Cerebellar nuclear complex (tissue), 1 donor: Measurements from ENCODE around the gene RAI1.

Experiments used
- DNase-seq, 2 experiments: peaks; one replicate each; lab custom pipeline; 2025; lab: John Stamatoyannopoulos, UW

Gene RAI1

GRCh38 chr17:17784657-17785267 lies 103.5 kb downstream of the RAI1 start:
- DNase-seq: no peak

GRCh38 chr17:17785407-17785806 lies 104.1 kb downstream of the RAI1 start:
- DNase-seq: no peak

DNA sequence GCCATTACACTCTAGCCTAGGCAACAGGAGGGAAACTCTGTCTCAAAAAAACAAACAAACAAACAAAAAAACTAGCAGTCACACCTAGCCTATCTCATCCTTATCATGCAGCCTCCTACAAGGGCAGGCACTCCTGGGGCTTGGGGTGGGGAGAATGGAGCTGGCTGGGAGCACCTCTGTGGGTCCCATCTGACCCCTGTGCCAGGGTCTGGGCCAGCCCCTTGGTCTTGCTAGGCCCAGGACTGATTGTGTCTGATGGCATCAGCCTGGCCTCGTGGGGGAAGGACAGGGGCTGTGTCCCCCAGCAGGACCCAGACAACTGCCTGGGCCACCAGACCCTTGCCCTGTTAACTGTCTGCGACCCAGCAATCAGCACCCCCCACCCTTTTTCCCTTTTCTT lies 105.7 kb downstream of the RAI1 start:
- no peak for DNase-seq

DNA sequence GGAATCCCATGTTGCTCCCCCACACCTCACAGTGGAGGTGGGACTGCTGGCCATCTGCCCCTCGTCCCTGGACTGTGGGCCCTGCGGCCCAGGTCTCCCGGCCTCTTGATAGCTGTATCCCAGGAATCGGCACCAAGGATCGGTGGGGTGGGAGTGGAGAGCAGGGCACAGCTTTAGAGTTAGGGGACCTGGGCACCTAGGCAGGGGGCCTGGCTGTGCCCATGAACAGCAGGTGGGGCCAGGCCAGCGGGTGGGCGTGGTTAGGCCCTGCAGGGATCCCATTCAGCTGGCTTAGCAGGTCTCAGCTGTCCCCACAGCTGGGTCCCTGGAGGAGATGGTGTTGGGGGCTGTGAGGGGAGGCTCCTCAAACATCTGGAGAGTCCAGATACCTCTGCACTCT lies 106.3 kb downstream of the RAI1 start:
- DNase-seq: no peak

DNA sequence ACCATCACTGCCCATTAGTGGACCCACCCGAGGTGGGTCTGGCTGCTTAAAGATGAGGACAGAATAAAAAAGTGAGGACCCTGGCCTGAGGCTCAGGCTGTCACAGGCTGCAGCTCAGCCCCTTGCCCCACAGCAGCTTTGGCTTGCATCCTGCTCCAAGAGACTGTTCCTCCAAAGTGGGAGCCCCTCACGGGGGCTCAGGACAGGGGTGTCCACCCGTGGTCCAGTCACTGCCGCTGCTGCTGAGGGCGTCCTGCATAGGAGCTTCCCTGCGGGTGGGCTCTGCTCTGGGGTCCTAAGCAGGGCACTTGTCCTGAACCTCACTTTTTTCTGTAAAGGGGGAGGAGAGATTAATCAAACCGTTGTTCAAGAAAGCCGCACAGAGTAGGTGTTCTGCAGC lies 107.7 kb downstream of the RAI1 start:
- DNase-seq: no peak

GRCh38 chr17:17789410-17789809 lies 108.2 kb downstream of the RAI1 start:
- DNase-seq: no peak

GRCh38 chr17:17789828-17790636 lies 108.8 kb downstream of the RAI1 start:
- no peak for DNase-seq

DNA sequence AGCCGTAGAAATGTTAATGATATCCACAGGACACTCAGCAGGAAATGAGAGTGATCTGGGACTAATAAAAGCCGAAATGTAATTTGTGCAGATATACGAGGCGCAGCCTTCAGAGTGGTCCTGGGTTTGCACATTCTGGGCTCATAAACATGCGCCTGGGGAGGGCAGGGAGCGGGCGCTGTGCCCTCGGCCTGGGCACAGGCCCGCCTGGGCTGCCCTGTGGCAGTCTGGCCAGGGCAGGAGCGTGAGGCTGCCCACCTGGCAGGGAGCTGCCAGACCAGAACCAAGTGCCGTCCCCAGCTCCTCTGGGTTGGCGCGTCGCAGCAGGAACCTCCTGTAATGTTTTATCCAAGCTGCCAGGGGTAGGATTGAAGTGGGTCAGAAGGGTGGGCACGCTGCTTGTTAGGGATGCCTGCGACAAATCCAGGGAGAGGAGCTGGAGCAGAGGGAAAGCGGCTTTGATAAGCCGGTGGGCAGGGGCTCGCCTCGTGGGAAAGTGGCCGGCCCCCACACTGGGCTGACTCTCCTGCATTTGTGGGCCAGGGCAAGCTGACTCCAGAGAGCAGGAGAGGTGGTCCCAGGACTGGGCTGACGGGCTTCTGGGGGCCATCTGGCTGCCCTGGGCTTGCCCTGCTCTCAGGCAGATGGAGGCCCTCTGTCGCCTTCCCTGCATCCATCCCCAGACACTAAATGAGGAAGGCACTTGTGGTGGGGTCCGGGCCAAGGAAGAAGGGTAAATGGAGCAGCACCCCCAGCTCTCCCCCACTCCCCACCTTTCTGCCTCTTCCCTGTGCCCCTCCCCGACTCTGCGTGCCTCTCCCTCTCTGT lies 109.6 kb downstream of the RAI1 start:
- no peak for DNase-seq

GRCh38 chr17:17792037-17792550 lies 110.8 kb downstream of the RAI1 start:
- DNase-seq: no peak

DNA sequence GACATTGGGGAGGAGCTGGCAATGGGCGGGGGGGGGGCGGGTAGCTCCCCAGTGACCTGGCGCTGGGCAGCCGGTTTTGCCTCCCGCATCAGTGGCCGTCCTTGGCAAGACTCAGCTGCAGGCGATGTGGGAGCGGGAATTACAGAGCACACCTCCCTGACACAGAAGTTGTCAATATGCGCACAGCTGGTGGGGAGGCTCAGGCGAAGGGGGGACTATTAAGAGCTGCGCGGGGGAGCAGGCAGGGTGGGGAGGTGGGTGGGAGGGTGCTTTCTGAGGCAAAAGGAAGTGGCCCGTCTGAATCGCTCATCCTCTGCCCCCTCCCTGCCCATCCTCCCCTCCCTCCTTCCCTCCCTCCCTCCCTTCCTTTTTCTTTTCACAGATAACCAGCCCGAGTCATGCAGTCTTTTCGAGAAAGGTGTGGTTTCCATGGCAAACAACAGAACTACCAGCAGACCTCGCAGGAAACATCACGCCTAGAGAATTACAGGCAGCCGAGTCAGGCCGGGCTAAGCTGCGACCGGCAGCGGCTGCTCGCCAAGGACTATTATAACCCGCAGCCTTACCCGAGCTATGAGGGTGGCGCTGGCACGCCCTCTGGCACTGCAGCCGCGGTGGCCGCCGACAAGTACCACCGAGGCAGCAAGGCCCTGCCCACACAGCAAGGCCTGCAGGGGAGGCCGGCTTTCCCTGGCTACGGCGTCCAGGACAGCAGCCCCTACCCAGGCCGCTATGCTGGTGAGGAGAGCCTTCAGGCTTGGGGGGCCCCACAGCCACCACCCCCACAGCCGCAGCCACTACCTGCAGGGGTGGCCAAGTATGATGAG lies 111.5 kb downstream of the RAI1 start:
- DNase-seq: no peak

GRCh38 chr17:17793378-17794214 lies 112.3 kb downstream of the RAI1 start:
- DNase-seq: no peak

- no peak for DNase-seq
Observed at GRCh38 chr17:17794382-17794781, 113.1 kb downstream of the RAI1 start.

DNA sequence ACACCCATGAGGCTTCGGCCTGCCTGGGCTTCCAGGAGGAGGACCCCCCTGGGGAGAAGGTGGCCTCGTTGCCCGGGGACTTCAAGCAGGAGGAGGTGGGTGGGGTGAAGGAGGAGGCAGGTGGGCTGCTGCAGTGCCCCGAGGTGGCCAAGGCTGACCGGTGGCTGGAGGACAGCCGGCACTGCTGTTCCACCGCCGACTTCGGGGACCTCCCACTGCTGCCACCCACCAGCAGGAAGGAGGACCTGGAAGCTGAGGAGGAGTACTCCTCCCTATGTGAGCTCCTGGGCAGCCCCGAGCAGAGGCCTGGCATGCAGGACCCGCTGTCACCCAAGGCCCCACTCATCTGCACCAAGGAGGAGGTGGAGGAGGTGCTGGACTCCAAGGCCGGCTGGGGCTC lies 114.0 kb downstream of the RAI1 start:
- no peak for DNase-seq

DNA sequence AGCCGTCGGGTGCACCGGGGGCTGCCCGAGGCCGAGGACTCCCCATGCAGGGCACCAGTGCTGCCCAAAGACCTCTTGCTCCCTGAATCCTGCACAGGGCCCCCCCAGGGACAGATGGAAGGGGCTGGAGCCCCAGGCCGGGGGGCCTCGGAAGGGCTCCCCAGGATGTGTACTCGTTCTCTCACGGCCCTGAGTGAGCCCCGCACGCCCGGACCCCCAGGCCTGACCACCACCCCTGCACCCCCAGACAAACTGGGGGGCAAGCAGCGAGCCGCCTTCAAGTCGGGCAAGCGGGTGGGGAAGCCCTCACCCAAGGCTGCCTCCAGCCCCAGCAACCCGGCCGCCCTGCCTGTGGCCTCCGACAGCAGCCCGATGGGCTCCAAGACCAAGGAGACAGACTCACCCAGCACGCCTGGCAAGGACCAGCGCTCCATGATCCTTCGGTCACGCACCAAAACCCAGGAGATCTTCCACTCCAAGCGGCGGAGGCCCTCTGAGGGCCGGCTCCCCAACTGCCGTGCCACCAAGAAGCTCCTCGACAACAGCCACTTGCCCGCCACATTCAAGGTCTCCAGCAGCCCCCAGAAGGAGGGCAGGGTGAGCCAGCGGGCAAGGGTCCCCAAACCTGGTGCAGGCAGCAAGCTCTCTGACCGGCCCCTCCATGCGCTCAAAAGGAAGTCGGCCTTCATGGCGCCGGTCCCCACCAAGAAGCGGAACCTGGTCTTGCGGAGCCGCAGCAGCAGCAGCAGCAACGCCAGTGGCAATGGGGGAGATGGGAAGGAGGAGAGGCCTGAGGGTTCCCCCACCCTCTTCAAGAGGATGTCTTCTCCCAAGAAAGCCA lies 114.9 kb downstream of the RAI1 start:
- DNase-seq: no peak

- DNase-seq: no peak
Observed at GRCh38 chr17:17796787-17797061, 115.5 kb downstream of the RAI1 start.

- DNase-seq: no peak
Observed at GRCh38 chr17:17797119-17797809, 116.0 kb downstream of the RAI1 start.

DNA sequence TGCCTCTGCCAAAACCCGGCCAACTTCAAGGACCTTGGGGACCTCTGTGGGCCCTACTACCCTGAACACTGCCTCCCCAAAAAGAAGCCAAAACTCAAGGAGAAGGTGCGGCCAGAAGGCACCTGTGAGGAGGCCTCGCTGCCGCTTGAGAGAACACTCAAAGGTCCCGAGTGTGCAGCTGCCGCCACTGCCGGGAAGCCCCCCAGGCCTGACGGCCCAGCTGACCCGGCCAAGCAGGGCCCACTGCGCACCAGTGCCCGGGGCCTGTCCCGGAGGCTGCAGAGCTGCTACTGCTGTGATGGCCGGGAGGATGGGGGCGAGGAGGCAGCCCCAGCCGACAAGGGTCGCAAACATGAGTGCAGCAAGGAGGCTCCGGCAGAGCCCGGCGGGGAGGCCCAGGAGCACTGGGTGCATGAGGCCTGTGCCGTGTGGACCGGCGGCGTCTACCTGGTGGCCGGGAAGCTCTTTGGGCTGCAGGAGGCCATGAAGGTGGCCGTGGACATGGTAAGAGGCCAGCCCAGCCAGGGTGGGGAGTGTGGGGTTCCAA lies 116.8 kb downstream of the RAI1 start:
- DNase-seq: no peak

GRCh38 chr17:17798573-17799255 lies 117.5 kb downstream of the RAI1 start:
- DNase-seq: no peak
